Muscle of arm (tissue), 12 donors: Measurements from ENCODE around the gene SLC25A47. TPM values are rescaled to one million over a fixed set of nuclear protein-coding genes. Genes with fewer than 3 reads are reported as not detected.

Source experiments
- DNase-seq: peaks from one replicate; pipeline ENCODE4 v3.0.0-alpha.2; 2013
- polyA plus RNA-seq, 12 donors: library from polyadenylated mRNA; unstranded; fragments of 120-200 nt; gene quantifications; one replicate each; pipeline ENCODE4 v1.2.1, GENCODE V29; 2013; ENCODE audit not compliant: insufficient read length in 12 of 12

SLC25A47 gene
- polyA plus RNA-seq, 12 donors, result 0.08 to 0.23 (median 0.12) TPM; not detected in 9

- no peak for DNase-seq
These were observed 22.6 kb downstream of the SLC25A47 start for GRCh38 chr14:100345711-100346110.

GRCh38 chr14:100346306-100347091 is 23.4 kb downstream of the SLC25A47 start:
- no peak for DNase-seq

GRCh38 chr14:100348253-100348729 is 25.2 kb downstream of the SLC25A47 start:
- DNase-seq, result no peak

- DNase-seq, result no peak
These were observed 25.9 kb downstream of the SLC25A47 start for GRCh38 chr14:100348784-100349685.

- no peak for DNase-seq
These were observed 27.3 kb downstream of the SLC25A47 start for GRCh38 chr14:100350276-100350926.

GRCh38 chr14:100350986-100351385 is 27.8 kb downstream of the SLC25A47 start:
- no peak for DNase-seq

GRCh38 chr14:100358396-100358795 is 35.3 kb downstream of the SLC25A47 start:
- no peak for DNase-seq

- no peak for DNase-seq
These were observed 36.0 kb downstream of the SLC25A47 start for GRCh38 chr14:100359111-100359510.

- DNase-seq, result no peak
These were observed 36.7 kb downstream of the SLC25A47 start for GRCh38 chr14:100359881-100360280.

GRCh38 chr14:100361626-100362025 is 38.5 kb downstream of the SLC25A47 start:
- no peak for DNase-seq

GRCh38 chr14:100362311-100362927 is 39.3 kb downstream of the SLC25A47 start:
- DNase-seq, result no peak

- no peak for DNase-seq
These were observed 39.9 kb downstream of the SLC25A47 start for GRCh38 chr14:100363053-100363452.

GRCh38 chr14:100364403-100364802 is 41.3 kb downstream of the SLC25A47 start:
- no peak for DNase-seq

- no peak for DNase-seq
These were observed 42.6 kb downstream of the SLC25A47 start for GRCh38 chr14:100365741-100366140.

- DNase-seq, result no peak
These were observed 45.9 kb downstream of the SLC25A47 start for GRCh38 chr14:100369019-100369418.

GRCh38 chr14:100370003-100370402 is 46.9 kb downstream of the SLC25A47 start:
- DNase-seq, result no peak

- DNase-seq, result no peak
These were observed 48.6 kb downstream of the SLC25A47 start for GRCh38 chr14:100371773-100372172.

GRCh38 chr14:100372357-100373048 is 49.4 kb downstream of the SLC25A47 start:
- DNase-seq, result no peak

GRCh38 chr14:100374270-100374669 is 51.1 kb downstream of the SLC25A47 start:
- DNase-seq, result no peak

GRCh38 chr14:100374876-100375265 is 51.7 kb downstream of the SLC25A47 start:
- no peak for DNase-seq
